HCT116 (cell line): ENCODE data around the gene ARID5B. TPM values are rescaled to one million over a fixed set of nuclear protein-coding genes. Genes with fewer than 3 reads are reported as not detected.

Experiments
- ATAC-seq: fragments of 200-7000 bp; cut with Tn5 transposase; 2 replicates; pipeline ENCODE4 v1.9.1; 2020; ENCODE audit warnings: mild to moderate bottlenecking, moderate library complexity
- BruUV-seq: library from RNA; stranded (reverse); fragments of 400-500 nt; replicated peaks from 2 replicates; lab custom pipeline; 2021; lab: Mats Ljungman, UMichigan
- CTCF ChIA-PET: fragments of 300-600 bp; sonication (Branson Sonifier 250); formaldehyde crosslinking; loops from one replicate; lab custom pipeline; 2021; ENCODE audit warnings: antibody characterized with exemption; lab: Charles Lee
- POLR2A ChIA-PET: fragments of 300-600, 350-600 bp; sonication (Branson Sonifier 250); formaldehyde crosslinking; loops from one replicate; lab custom pipeline; 2021; ENCODE audit warnings: antibody characterized with exemption; lab: Charles Lee
- RAD21 ChIA-PET, 2 experiments: fragments of 300-600 bp; sonication (Branson Sonifier 250); formaldehyde crosslinking; loops; one replicate each; lab custom pipeline; 2023; ENCODE audit warnings: low total read pairs in 2 of 2; ENCODE audit not compliant: uncharacterized antibody in 2 of 2, unreplicated experiment in 2 of 2, low non-redundant PET in 1 of 2; lab: Charles Lee
- DNase-seq: peaks from one replicate; pipeline ENCODE4 v3.0.0-alpha.2; 2010; ENCODE audit warnings: low read depth, low spot score
- H2AFZ ChIP-seq: fragments of 200-600 bp; shearing (Covaris generic), sonication (generic); 2 replicates; pipeline ENCODE4 v1.6.1; 2017; ENCODE audit warnings: low read depth, mixed run types, mixed read lengths, antibody characterized with exemption, low read length; ENCODE audit not compliant: poor library complexity, severe bottlenecking
- H3K27ac ChIP-seq: 2 replicates; pipeline ENCODE4 v1.5.1; 2012; ENCODE audit warnings: low read depth, low read length
- H3K27me3 ChIP-seq: fragments of 200-600 bp; sonication (generic); 2 replicates; pipeline ENCODE4 v1.6.1; 2016; ENCODE audit warnings: mixed run types, low read length, mixed read lengths; ENCODE audit not compliant: insufficient read depth
- H3K36me3 ChIP-seq, 2 experiments: fragments of 200-500 bp in 1 of 2; fragments of 200-600 bp in 1 of 2; sonication (Bioruptor generic) in 1 of 2; sonication (generic) in 1 of 2; 2 replicates each; pipeline versions ENCODE4 v1.5.1 to v1.6.1; 2014 to 2016; ENCODE audit warnings: low read length in 2 of 2, inconsistent platforms in 1 of 2, mixed read lengths in 1 of 2, mixed run types in 1 of 2; ENCODE audit not compliant: insufficient read depth in 2 of 2, control insufficient read depth in 1 of 2
- H3K4me1 ChIP-seq, 2 experiments: fragments of 200-600 bp in 1 of 2; sonication (generic) in 1 of 2; 2 replicates each; pipeline versions ENCODE4 v1.5.1 to v1.6.1; 2012 to 2017; ENCODE audit warnings: low read length in 2 of 2, inconsistent platforms in 1 of 2, mild to moderate bottlenecking in 1 of 2, mixed read lengths in 1 of 2, mixed run types in 1 of 2, moderate library complexity in 1 of 2; ENCODE audit not compliant: insufficient read depth in 2 of 2, control insufficient read depth in 1 of 2
- H3K4me2 ChIP-seq: fragments of 200-600 bp; sonication (generic); 2 replicates; pipeline ENCODE4 v1.6.1; 2017; ENCODE audit warnings: mixed run types, low read length, mixed read lengths
- H3K4me3 ChIP-seq, 2 experiments: fragments of 200-600 bp in 1 of 2; sonication (generic) in 1 of 2; replicated peaks in 1 of 2; 2 replicates each; pipeline ENCODE4 v1.5.1; 2011 to 2016; ENCODE audit warnings: low read length in 2 of 2, control low read depth in 1 of 2, low read depth in 1 of 2, mild to moderate bottlenecking in 1 of 2, mixed read lengths in 1 of 2, mixed run types in 1 of 2
- H3K79me2 ChIP-seq: fragments of 200-600 bp; sonication (generic); 2 replicates; pipeline ENCODE4 v1.6.1; 2017; ENCODE audit warnings: mild to moderate bottlenecking, mixed run types, low read length, moderate library complexity, mixed read lengths; ENCODE audit not compliant: insufficient read depth
- H3K9ac ChIP-seq: fragments of 200-600 bp; sonication (generic); 2 replicates; pipeline ENCODE4 v1.6.1; 2016; ENCODE audit warnings: low read length, mixed read lengths
- H3K9me2 ChIP-seq: fragments of 200-600 bp; sonication (generic), shearing (Covaris generic); 2 replicates; pipeline ENCODE4 v1.6.1; 2017; ENCODE audit warnings: mixed run types, mild to moderate bottlenecking, moderate library complexity; ENCODE audit not compliant: insufficient read depth
- H3K9me3 ChIP-seq, 2 experiments: fragments of 200-500 bp in 1 of 2; fragments of 200-600 bp in 1 of 2; sonication (Bioruptor generic) in 1 of 2; sonication (generic) in 1 of 2; 2 replicates each; pipeline ENCODE4 v1.6.1; 2014 to 2017; ENCODE audit warnings: low read length in 2 of 2, mixed read lengths in 2 of 2, inconsistent platforms in 1 of 2, low read depth in 1 of 2, mild to moderate bottlenecking in 1 of 2, mixed run types in 1 of 2, moderate library complexity in 1 of 2; ENCODE audit not compliant: control insufficient read depth in 1 of 2, insufficient read depth in 1 of 2
- H4K20me1 ChIP-seq: fragments of 200-600 bp; sonication (generic), shearing (Covaris generic); 2 replicates; pipeline ENCODE4 v1.6.1; 2017; ENCODE audit warnings: mixed run types, mild to moderate bottlenecking, moderate library complexity; ENCODE audit not compliant: insufficient read depth
- ATF3 ChIP-seq: IDR thresholded peaks from 2 replicates; pipeline ENCODE4 v1.6.1; 2012
- CEBPB ChIP-seq: IDR thresholded peaks from 2 replicates; pipeline ENCODE4 v1.6.1; 2012; ENCODE audit warnings: low read depth
- ELF1 ChIP-seq: IDR thresholded peaks from 2 replicates; pipeline ENCODE4 v1.6.1; 2012; ENCODE audit warnings: low read depth, borderline replicate concordance
- EZH2 ChIP-seq: fragments of 200-600 bp; sonication (generic); IDR thresholded peaks from 2 replicates; pipeline ENCODE4 v1.6.1; 2017; ENCODE audit warnings: antibody characterized with exemption, mixed run types
- JUND ChIP-seq: IDR thresholded peaks from 2 replicates; pipeline ENCODE4 v1.6.1; 2012
- POLR2A ChIP-seq: IDR thresholded peaks from 2 replicates; pipeline ENCODE4 v1.7.0; 2011; ENCODE audit warnings: borderline replicate concordance; ENCODE audit not compliant: insufficient read depth, insufficient read length; ENCODE audit errors: extremely low read depth
- POLR2AphosphoS5 ChIP-seq: IDR thresholded peaks from 2 replicates; pipeline ENCODE4 v1.6.1; 2011; ENCODE audit warnings: mild to moderate bottlenecking, low read depth, low read length, moderate library complexity
- SP1 ChIP-seq: IDR thresholded peaks from 2 replicates; pipeline ENCODE4 v1.6.1; 2012; ENCODE audit warnings: low read depth
- SRF ChIP-seq: IDR thresholded peaks from 2 replicates; pipeline ENCODE4 v1.6.1; 2012; ENCODE audit warnings: low read depth
- YY1 ChIP-seq: IDR thresholded peaks from 2 replicates; pipeline ENCODE4 v1.6.1; 2011; ENCODE audit warnings: low read length, low read depth, moderate library complexity, mild to moderate bottlenecking; ENCODE audit not compliant: insufficient replicate concordance; ENCODE audit errors: extremely low read depth
- ZFX ChIP-seq: fragments of 450-650 bp; IDR thresholded peaks from 2 replicates; pipeline ENCODE4 v1.6.1; 2017
- intact Hi-C: fragments of 100-400 bp; cut with micrococcal nuclease; formaldehyde crosslinking; loops from 2 replicates; pipeline ENCODE4 v1.10.0; 2022
- total RNA-seq: library from RNA; stranded (reverse); gene quantifications from one replicate; pipeline ENCODE4 v1.2.1, GENCODE V29; 2021; ENCODE audit not compliant: unreplicated experiment
- TF ChIP-seq, protein P1 (sequence below), 3 experiments: fragments of 200-600 bp in 1 of 3; sonication (generic) in 1 of 3; IDR thresholded peaks in 2 of 3; conservative IDR thresholded peaks in 1 of 3; 2 replicates each; pipeline ENCODE4 v1.5.1; 2012 to 2017; ENCODE audit warnings: low read depth in 2 of 3, low read length in 2 of 3, antibody characterized with exemption in 1 of 3, borderline replicate concordance in 1 of 3, control low read depth in 1 of 3, mild to moderate bottlenecking in 1 of 3, mixed read lengths in 1 of 3, mixed run types in 1 of 3, moderate library complexity in 1 of 3; ENCODE audit not compliant: insufficient read depth in 1 of 3

ARID5B gene
- total RNA-seq, 1 experiment from 2014 or later = 4.7 TPM

- RAD21 ChIA-PET = no interaction called here
- no peaks in the 10 kb centered on the region for H3K9me3 ChIP-seq
- intact Hi-C loops = no loop called here
- BruUV-seq = no TSS peak
- ATAC-seq (no peak), DNase-seq (no peak)
- POLR2A ChIA-PET = no interaction called here
- H3K4me2 ChIP-seq = no peak overlapping the region
- CTCF ChIA-PET = interaction anchor here (1.2 kb wide), 1 partner anchor 31 kb away, joined by 3 read pairs; no protein-coding TSS in a partner anchor
- H3K4me1 ChIP-seq = no peaks in the 10 kb centered on the region
- H4K20me1 ChIP-seq = no peaks in the 10 kb centered on the region
- no peak overlapping the region for H2AFZ ChIP-seq
- no peak overlapping the region for H3K9ac ChIP-seq
- H3K4me3 ChIP-seq = no peak overlapping the region
- H3K36me3 ChIP-seq = no peaks in the 10 kb centered on the region
- no peaks in the 10 kb centered on the region for H3K27me3 ChIP-seq
- H3K9me2 ChIP-seq = no peaks in the 10 kb centered on the region
- H3K27ac ChIP-seq = no peak overlapping the region
- H3K79me2 ChIP-seq = no peaks in the 10 kb centered on the region
- TF ChIP-seq ZFX (no peak), EZH2 (no peak), POLR2A (no peak), ELF1 (no peak), SP1 (no peak), ATF3 (no peak)
- TF ChIP-seq, protein P1, sequence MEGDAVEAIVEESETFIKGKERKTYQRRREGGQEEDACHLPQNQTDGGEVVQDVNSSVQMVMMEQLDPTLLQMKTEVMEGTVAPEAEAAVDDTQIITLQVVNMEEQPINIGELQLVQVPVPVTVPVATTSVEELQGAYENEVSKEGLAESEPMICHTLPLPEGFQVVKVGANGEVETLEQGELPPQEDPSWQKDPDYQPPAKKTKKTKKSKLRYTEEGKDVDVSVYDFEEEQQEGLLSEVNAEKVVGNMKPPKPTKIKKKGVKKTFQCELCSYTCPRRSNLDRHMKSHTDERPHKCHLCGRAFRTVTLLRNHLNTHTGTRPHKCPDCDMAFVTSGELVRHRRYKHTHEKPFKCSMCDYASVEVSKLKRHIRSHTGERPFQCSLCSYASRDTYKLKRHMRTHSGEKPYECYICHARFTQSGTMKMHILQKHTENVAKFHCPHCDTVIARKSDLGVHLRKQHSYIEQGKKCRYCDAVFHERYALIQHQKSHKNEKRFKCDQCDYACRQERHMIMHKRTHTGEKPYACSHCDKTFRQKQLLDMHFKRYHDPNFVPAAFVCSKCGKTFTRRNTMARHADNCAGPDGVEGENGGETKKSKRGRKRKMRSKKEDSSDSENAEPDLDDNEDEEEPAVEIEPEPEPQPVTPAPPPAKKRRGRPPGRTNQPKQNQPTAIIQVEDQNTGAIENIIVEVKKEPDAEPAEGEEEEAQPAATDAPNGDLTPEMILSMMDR (IDR thresholded peaks at IDR 0.05 in 2 of 3, conservative IDR thresholded peaks at IDR 0.05 in 1 of 3; ENCODE audit: borderline replicate concordance in 1 of 3, insufficient read depth in 1 of 3, low read depth in 2 of 3, low read length in 2 of 3) = no peak
Measured at GRCh38 chr10:62007145-62007544, 105.6 kb downstream of the ARID5B start.

- no peaks in the 10 kb centered on the region for H3K36me3 ChIP-seq
- no TSS peak for BruUV-seq
- no peaks in the 10 kb centered on the region for H3K4me1 ChIP-seq
- H3K9me2 ChIP-seq = no peaks in the 10 kb centered on the region
- no peaks in the 10 kb centered on the region for H3K27me3 ChIP-seq
- intact Hi-C loops = no loop called here
- TF ChIP-seq JUND (no peak), CEBPB (no peak), SRF (no peak), YY1 (no peak), ELF1 (no peak), SP1 (no peak), POLR2AphosphoS5 (no peak), ZFX (no peak)
- H3K9ac ChIP-seq = no peak overlapping the region
- RAD21 ChIA-PET = no interaction called here
- no peaks in the 10 kb centered on the region for H3K79me2 ChIP-seq
- H4K20me1 ChIP-seq = no peaks in the 10 kb centered on the region
- no peak overlapping the region for H3K4me2 ChIP-seq
- H3K9me3 ChIP-seq = no peaks in the 10 kb centered on the region
- POLR2A ChIA-PET = no interaction called here
- H3K4me3 ChIP-seq = no peak overlapping the region
- no peak overlapping the region for H3K27ac ChIP-seq
- H2AFZ ChIP-seq = no peak overlapping the region
- CTCF ChIA-PET = interaction anchor here (1.2 kb wide), 1 partner anchor 30 kb away, joined by 3 read pairs; no protein-coding TSS in a partner anchor
- ATAC-seq (no peak), DNase-seq (no peak)
Measured at GRCh38 chr10:62008196-62008595, 106.7 kb downstream of the ARID5B start.
